Keratinocyte (primary cell): ENCODE results near the gene NR6A1. TPM values are rescaled to one million over a fixed set of nuclear protein-coding genes. Genes with fewer than 3 reads are reported as not detected.

Experiments used
- DNase-seq: peaks from one replicate; pipeline ENCODE4 v3.0.0-alpha.2; 2011; ENCODE audit warnings: low read depth, missing footprints, low spot score
- FAIRE-seq: peaks from 2 replicates; lab custom pipeline; 2011; peaks lifted over from hg19 to GRCh38; lab: Jason Lieb, UNC
- H2AFZ ChIP-seq: 2 replicates; pipeline ENCODE4 v1.6.0; 2012; ENCODE audit warnings: low read length, control low read depth, inconsistent platforms; ENCODE audit not compliant: control insufficient read depth
- H3K27ac ChIP-seq: 2 replicates; pipeline ENCODE4 v1.5.1; 2011; ENCODE audit warnings: low read length; ENCODE audit not compliant: control insufficient read depth, insufficient read depth
- H3K27me3 ChIP-seq: 3 replicates; pipeline ENCODE4 v1.6.0; 2011; ENCODE audit warnings: low read length; ENCODE audit not compliant: control insufficient read depth, insufficient read depth; ENCODE audit errors: extremely low read depth
- H3K36me3 ChIP-seq, 2 experiments: 2 replicates in 1 of 2; 3 replicates in 1 of 2; pipeline ENCODE4 v1.5.1; 2011; ENCODE audit warnings: low read length in 2 of 2, mild to moderate bottlenecking in 1 of 2; ENCODE audit not compliant: control insufficient read depth in 2 of 2, insufficient read depth in 2 of 2; ENCODE audit errors: extremely low read depth in 1 of 2
- H3K4me1 ChIP-seq: 3 replicates; pipeline ENCODE4 v1.5.1; 2011; ENCODE audit warnings: low read length; ENCODE audit not compliant: control insufficient read depth, insufficient read depth; ENCODE audit errors: extremely low read depth
- H3K4me2 ChIP-seq: 3 replicates; pipeline ENCODE4 v1.6.0; 2011; ENCODE audit warnings: low read depth, low read length; ENCODE audit not compliant: control insufficient read depth, insufficient read depth; ENCODE audit errors: extremely low read depth
- H3K4me3 ChIP-seq, 3 experiments: fragments of 200-600 bp in 1 of 3; sonication (generic) in 1 of 3; 2 replicates in 2 of 3; 3 replicates in 1 of 3; pipeline ENCODE4 v1.5.1; 2011 to 2016; ENCODE audit warnings: low read length in 3 of 3, mild to moderate bottlenecking in 3 of 3, control low read depth in 2 of 3, inconsistent platforms in 1 of 3, low read depth in 1 of 3, mixed read lengths in 1 of 3, mixed run types in 1 of 3, moderate library complexity in 1 of 3; ENCODE audit not compliant: control insufficient read depth in 2 of 3, insufficient read depth in 2 of 3; ENCODE audit errors: extremely low read depth in 1 of 3
- H3K79me2 ChIP-seq: 2 replicates; pipeline ENCODE4 v1.6.0; 2012; ENCODE audit warnings: low read length; ENCODE audit not compliant: control insufficient read depth, insufficient read depth
- H3K9ac ChIP-seq: 3 replicates; pipeline ENCODE4 v1.6.0; 2011; ENCODE audit warnings: low read length; ENCODE audit not compliant: control insufficient read depth, insufficient read depth; ENCODE audit errors: extremely low read depth
- H3K9me1 ChIP-seq: 3 replicates; pipeline ENCODE4 v1.6.0; 2011; ENCODE audit warnings: low read length; ENCODE audit not compliant: control insufficient read depth, insufficient read depth; ENCODE audit errors: extremely low read depth
- H3K9me3 ChIP-seq: 2 replicates; pipeline ENCODE4 v1.5.1; 2012; ENCODE audit warnings: low read depth, low read length; ENCODE audit not compliant: control insufficient read depth
- H4K20me1 ChIP-seq: 3 replicates; pipeline ENCODE4 v1.6.0; 2011; ENCODE audit warnings: low read length; ENCODE audit not compliant: control insufficient read depth, insufficient read depth; ENCODE audit errors: extremely low read depth
- EZH2 ChIP-seq: IDR thresholded peaks from one replicate; pipeline ENCODE4 v1.6.1; 2012; ENCODE audit warnings: inconsistent platforms, mild to moderate bottlenecking, low read length, moderate library complexity
- dilution Hi-C: fragments of 300-500 bp; cut with MboI; formaldehyde crosslinking; loops from one replicate; pipeline ENCODE4 v1.7.0; 2020; ENCODE audit warnings: low sequenced_read_pairs; ENCODE audit not compliant: extremely low pct_ligation_motif_present
- polyA plus RNA-seq, 5 experiments: library from polyadenylated mRNA; depleted of rRNA in 3 of 5; stranded (reverse) in 3 of 5; stranded (forward) in 1 of 5; unstranded in 1 of 5; fragments of >200 nt; gene quantifications; 1 replicate in 1 of 5; 2 replicates in 3 of 5; 3 replicates in 1 of 5; pipeline versions ENCODE4 v1.2.1 to v1.2.3, GENCODE V29; 2011 to 2012; ENCODE audit warnings: missing spikeins in 2 of 5, low read depth in 1 of 5, low replicate concordance in 1 of 5
- TF ChIP-seq, protein P1 (sequence below), 3 experiments: IDR thresholded peaks in 1 of 3; conservative IDR thresholded peaks in 1 of 3; optimal IDR thresholded peaks in 1 of 3; 2 replicates in 2 of 3; 3 replicates in 1 of 3; pipeline versions ENCODE3 to v1.5.1; 2011; ENCODE audit warnings: low read length in 3 of 3, mild to moderate bottlenecking in 3 of 3, moderate library complexity in 2 of 3, control low read depth in 1 of 3, inconsistent platforms in 1 of 3; ENCODE audit not compliant: insufficient read depth in 2 of 3; ENCODE audit errors: extremely low read depth in 1 of 3

NR6A1 gene
- polyA plus RNA-seq, 1 donor (not counting 4 experiments of a cell fraction or from before 2014, with no cell fraction given), result 1.8 TPM

DNA sequence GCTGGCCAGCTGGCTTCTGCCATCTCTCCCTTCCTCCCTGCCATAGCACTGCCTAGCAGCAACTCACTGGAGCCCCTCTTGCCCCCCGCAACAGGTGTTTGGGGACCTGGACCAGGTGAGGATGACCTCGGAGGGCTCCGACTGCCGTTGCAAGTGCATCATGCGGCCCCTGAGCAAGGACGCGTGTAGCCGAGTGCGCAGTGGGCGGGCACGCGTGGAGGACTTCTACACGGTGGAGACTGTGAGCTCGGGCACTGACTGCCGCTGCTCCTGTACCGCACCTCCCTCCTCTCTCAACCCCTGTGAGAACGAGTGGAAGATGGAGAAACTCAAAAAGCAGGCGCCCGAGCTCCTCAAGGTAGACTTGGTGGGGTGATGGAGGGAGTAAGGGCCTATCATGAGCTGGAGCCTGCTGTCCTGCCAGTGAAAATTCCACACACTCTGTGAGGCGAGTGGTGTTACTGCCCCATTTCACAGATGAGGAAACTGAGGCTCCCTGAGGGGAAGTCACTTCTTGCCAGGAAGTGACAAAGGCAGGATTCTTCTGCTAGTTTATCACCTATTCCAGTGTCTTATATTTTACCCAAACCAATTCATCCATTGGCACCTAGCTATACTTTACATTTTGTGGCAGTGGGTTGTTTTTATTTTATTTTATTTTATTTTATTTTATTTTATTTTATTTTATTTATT, 15.9 kb upstream of the NR6A1 start:
- H3K4me1 ChIP-seq, result peaks cover 6% of the 10 kb centered on the region
- FAIRE-seq (no peak), DNase-seq (no peak)
- no peak for TF ChIP-seq EZH2
- TF ChIP-seq, protein P1, sequence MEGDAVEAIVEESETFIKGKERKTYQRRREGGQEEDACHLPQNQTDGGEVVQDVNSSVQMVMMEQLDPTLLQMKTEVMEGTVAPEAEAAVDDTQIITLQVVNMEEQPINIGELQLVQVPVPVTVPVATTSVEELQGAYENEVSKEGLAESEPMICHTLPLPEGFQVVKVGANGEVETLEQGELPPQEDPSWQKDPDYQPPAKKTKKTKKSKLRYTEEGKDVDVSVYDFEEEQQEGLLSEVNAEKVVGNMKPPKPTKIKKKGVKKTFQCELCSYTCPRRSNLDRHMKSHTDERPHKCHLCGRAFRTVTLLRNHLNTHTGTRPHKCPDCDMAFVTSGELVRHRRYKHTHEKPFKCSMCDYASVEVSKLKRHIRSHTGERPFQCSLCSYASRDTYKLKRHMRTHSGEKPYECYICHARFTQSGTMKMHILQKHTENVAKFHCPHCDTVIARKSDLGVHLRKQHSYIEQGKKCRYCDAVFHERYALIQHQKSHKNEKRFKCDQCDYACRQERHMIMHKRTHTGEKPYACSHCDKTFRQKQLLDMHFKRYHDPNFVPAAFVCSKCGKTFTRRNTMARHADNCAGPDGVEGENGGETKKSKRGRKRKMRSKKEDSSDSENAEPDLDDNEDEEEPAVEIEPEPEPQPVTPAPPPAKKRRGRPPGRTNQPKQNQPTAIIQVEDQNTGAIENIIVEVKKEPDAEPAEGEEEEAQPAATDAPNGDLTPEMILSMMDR (optimal IDR thresholded peaks at IDR 0.05 in 1 of 3, IDR thresholded peaks at IDR 0.05 in 1 of 3, conservative IDR thresholded peaks at IDR 0.05 in 1 of 3; ENCODE audit: extremely low read depth in 1 of 3, insufficient read depth in 2 of 3, low read length in 3 of 3), result no peak
- H3K27ac ChIP-seq, result no peak overlapping the region
- no peak overlapping the region for H2AFZ ChIP-seq
- H4K20me1 ChIP-seq, result no peaks in the 10 kb centered on the region
- dilution Hi-C loops, result no loop called here
- H3K79me2 ChIP-seq, result no peaks in the 10 kb centered on the region
- H3K4me2 ChIP-seq, result no peak overlapping the region
- H3K36me3 ChIP-seq, result no peaks in the 10 kb centered on the region
- peaks cover 2% of the 10 kb centered on the region for H3K27me3 ChIP-seq
- no peaks in the 10 kb centered on the region for H3K9me1 ChIP-seq
- H3K4me3 ChIP-seq, result no peak overlapping the region
- H3K9me3 ChIP-seq, result no peaks in the 10 kb centered on the region
- no peak overlapping the region for H3K9ac ChIP-seq

DNA sequence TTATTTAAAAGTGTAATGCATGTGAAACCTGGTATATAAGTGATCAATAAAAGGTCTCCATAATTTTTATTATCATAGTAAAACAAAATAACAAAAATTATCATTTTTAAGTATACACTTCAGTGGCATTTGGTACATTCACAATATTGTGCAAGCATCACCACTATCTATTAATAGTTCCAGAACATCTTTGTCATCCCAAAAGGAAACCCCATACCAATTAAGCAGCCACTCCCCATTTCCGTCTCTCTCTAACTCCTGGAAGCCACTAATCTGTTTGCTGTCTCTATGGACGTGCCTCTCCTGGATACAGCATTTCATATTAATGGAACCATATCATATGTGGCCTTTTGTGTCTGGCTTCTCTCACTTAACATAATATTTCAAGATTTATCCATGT, 13.4 kb upstream of the NR6A1 start:
- H2AFZ ChIP-seq, result no peak overlapping the region
- no peaks in the 10 kb centered on the region for H3K9me1 ChIP-seq
- no peaks in the 10 kb centered on the region for H4K20me1 ChIP-seq
- no peak for FAIRE-seq
- H3K27ac ChIP-seq, result no peak overlapping the region
- H3K9ac ChIP-seq, result no peak overlapping the region
- H3K4me1 ChIP-seq, result peaks cover 11% of the 10 kb centered on the region
- dilution Hi-C loops, result no loop called here
- TF ChIP-seq, protein P1 (optimal IDR thresholded peaks at IDR 0.05 in 1 of 3, IDR thresholded peaks at IDR 0.05 in 1 of 3, conservative IDR thresholded peaks at IDR 0.05 in 1 of 3; ENCODE audit: extremely low read depth in 1 of 3, insufficient read depth in 2 of 3, low read length in 3 of 3), result no peak
- TF ChIP-seq EZH2, result no peak
- no peak for DNase-seq
- H3K4me2 ChIP-seq, result peak overlapping the region; percentile 1
- H3K9me3 ChIP-seq, result no peaks in the 10 kb centered on the region
- H3K27me3 ChIP-seq, result peaks cover 8% of the 10 kb centered on the region
- no peak overlapping the region for H3K4me3 ChIP-seq
- H3K36me3 ChIP-seq, result no peaks in the 10 kb centered on the region
- H3K79me2 ChIP-seq, result no peaks in the 10 kb centered on the region
